ENCODE results near the gene RECQL5.

Gene RECQL5

DNA sequence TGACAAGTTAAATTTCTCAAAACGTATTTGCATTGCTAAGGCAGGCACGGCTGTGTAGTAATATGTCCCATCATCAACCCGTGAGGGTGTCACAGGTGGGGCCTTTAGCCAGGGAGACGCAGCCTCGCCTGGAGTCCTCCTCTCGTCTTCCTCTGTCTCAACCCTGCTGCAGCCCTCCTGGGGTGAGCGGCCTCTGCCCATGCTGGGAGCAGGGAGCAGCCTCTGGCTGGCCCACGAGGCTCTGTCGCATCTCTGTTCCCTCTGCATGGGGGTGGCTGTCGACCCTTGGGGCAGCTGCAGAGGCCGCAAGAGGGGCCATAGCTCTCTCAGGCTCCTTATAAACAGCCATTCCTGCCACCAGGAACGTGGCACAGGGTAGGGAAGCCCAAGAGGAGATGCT, 34.5 kb downstream of the RECQL5 start:
- no peak for DNase-seq

DNA sequence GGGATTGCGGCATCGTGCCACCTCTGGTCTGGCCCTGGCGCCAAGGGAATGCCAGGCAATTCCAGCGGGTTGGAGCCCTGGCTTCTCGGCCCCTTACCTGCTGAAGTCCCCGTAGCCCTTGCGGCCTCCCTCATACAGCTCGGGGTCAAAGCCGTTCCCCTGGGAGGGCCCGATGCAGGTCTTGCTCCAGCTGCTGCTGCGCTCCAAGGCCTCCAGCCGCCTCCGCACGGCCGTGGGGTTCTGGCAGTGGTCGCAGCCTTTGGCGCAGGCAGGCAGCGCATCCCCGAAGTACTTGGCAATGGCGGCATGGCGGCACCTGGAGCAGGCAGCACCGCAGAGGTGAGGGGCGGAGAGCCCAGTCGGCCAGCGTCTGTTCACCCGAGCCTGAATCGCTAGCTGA, 35.6 kb downstream of the RECQL5 start:
- no peak for DNase-seq

DNA sequence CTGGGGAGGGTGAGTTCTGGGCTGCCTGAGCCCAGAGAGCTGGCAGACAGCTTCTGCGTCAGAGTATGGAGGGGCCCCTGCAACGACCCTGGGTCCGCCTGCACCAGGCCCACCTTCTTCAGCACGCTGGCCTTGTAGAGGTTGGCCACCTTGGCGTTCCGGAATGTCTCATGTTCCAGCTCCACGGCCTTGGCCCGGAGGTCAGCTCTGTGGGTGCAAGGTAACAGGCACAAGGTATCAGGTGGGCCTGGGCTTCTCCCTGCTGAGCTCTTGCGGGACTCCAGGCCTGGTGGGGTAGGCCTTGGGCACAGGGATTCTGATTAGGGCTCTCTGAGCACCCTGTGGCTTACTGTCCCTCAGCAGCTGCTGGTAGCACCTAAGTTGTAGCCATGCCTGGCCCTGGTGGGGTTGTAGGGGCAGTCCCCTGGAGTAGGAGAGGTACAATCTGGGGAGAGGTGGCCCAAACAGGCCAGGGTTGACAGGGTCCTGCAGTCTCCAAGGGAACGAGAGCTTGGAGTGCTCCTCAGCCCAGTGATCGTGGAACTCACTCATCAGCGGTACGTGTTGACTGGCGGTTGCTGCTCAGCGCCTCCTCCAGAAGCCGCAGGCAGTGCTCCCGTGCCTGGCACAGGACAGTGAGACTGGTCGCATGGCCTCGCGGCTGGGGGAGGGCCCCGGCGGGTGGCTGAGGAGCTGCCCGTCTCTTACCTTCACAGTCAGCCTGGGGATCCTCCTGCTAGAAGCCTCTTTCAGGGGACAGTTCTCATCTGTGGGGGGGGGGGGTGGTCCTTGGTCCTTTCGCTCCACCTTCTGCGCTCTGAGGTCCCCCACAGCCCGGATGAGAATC, 36.7 kb downstream of the RECQL5 start:
- DNase-seq = no peak

DNA sequence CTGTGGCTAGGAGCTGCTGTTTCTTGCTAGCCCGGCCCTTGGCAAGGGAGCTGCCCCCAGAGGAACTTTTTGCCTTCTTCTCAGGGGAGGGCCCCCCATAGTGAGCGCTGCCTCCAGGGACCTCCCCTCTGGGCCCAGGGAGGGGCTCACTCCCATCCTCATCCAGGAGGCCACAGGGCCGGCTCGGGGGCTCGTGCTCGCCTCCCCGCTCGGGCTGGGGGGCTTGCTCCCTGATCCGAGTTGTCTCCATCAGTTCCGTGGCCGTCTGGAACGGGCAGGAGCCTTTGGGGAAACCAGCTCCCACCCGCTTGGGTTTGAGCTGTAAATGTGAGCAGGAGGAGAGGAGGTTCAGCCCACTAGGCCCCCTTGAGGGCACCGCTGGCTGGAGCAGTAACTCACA, 37.8 kb downstream of the RECQL5 start:
- DNase-seq = no peak

DNA sequence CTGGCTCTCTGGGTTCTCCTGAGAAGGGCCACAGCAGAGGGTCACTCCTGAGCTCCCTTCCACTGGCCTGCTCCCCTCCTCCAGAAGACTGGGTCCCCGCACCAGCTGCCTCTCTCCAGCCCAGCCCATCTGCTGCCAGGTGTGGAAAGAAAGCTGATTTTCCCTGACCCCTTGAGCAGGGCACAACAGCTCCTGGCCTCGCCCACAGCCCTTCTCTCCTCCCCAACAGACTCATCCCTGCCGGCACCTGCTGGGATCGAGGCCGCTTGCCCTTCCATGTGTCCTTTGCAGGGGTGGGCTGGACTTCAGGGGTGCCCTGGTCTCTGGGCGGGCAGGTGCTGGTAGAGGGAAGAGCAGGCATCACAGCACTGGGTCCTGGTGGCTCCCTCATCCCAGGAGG, 38.5 kb downstream of the RECQL5 start:
- DNase-seq = no peak

DNA sequence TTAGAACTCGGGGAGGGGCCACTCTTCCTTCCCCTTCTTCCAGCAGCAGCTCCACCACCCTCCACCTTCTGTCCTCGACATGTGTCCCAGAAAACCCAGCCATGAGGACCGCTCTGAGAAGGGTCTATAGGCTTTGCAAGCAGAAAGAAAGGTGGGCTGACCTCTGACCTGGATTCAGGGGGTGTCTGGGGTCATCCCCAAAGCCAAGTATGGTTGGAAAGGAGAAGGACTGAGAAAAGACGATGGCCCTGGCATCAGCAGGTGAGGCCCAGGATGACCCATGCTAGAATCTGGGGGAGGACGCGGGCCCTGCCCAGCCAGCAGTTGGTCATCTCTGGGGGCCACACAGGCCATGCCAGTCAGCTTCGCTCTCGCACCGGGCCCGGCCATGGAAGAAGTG, 39.9 kb downstream of the RECQL5 start:
- DNase-seq = no peak

DNA sequence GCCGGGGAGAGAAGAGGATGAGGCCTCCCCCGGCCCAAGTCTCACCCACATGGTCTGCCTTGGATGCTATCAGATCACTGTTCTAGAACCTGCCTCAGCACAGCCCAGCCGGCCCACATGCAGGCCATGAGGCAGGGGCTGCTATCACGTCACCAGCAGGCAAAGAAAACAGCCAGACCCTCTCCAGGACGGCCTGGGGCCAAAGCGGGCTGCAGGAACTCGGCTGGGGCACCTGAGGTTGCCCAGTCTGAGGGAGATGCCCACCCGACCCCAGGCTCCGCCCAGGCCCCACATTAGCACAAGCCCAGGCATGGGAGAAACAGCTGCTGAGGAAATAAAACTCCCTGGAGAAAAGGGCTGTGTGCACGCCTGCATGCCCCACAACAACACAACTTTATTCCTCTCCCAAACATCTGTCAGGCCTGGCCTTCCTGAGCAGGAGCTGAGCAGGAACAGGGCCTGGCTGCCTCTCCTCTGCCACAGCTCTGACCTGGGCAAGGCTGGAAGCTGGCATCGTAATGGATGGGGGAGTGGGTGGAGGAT, 40.4 kb downstream of the RECQL5 start:
- no peak for DNase-seq

DNA sequence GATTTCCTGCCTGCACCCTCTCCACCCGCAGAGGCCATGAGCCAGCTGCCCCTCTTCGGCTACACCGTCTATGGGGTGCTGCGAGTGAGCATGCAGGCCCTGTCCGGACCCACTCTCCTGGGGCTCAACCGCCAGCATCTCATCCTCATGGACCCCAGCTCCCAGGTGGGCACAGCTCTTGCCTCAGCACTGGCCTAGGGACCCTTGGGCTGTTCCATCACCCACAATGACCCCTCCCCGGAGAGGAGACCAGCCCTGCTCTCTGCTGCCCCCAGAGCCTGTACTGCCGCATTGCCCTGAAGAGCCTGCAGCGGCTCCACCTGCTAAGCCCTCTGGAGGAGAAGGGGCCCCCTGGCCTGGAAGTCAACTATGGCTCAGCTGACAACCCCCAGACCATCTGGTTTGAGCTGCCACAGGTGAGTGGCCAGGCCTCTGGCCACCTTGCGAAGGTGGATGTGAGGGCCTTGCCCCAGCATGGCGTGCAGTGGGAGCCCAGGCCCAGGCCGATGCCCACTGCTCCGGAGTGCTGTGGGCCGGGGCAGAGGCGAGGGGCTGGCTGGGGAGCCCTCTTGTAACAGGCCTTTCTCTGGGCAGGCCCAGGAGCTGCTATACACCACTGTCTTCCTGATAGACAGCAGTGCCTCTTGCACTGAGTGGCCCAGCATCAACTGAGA, 41.0 kb downstream of the RECQL5 start:
- DNase-seq = no peak

DNA sequence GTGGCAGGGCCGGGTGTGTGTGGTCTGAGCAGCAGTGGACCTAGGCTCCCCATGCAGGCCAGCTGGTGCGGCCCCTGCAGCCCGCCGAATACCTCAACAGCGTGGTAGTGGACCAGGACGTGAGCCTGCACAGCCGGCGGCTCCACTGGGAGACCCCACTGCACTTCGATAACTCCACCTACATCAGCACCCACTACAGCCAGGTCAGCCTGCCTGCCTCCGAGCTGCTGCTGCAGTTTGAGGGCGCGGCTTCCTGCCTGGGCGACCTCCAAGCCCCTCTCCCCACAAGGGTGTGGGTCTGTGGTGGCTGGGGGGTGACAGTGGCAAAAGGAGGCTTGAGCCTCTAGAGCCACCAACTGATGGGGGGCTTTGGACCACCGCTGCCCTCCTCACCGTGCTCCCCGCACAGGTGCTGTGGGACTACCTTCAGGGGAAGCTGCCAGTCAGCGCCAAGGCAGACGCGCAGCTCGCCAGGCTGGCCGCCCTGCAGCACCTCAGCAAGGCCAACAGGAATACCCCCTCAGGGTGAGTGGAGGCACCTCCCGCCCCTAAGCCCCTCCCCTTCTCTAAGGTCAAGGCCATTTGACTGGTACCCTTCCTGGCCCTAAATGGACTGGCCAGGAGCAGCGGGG, 42.1 kb downstream of the RECQL5 start:
- DNase-seq = no peak

DNA sequence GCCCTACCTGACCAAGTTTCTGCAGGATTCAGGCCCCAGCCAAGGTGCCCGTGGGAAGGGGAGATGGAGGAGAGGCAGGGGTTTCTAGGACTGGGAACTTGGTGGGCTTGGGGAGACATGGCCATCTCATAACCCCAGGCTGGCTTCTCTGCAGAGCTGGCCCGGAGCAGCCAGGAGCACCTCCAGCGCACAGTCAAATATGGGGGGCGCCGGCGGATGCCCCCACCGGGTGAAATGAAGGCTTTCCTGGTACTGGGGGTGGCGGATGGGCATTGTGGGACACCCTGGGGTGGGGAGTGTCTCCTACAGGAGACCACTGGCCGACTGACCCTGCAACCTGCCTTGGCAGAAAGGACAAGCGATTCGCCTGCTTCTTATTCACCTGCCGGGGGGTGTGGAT, 42.9 kb downstream of the RECQL5 start:
- DNase-seq = no peak

DNA sequence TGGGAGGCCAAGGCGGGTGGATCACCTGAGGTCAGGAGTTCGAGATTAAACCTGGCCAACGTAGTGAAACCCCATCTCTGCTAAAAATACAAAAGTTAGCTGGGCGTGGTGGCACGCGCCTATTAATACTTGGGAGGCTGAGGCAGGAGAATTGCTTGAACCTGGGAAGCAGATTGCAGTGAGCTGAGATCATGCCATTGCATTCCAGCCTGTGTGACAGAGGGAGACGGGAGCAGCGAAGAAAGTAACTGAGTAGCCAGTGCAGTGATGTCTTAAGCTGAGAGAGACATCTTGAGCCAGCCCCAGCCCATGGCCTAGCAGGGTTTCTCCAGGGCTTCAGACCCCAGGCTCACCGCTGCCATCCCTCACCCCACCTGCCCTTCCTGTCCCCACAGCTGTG, 43.6 kb downstream of the RECQL5 start:
- no peak for DNase-seq

DNA sequence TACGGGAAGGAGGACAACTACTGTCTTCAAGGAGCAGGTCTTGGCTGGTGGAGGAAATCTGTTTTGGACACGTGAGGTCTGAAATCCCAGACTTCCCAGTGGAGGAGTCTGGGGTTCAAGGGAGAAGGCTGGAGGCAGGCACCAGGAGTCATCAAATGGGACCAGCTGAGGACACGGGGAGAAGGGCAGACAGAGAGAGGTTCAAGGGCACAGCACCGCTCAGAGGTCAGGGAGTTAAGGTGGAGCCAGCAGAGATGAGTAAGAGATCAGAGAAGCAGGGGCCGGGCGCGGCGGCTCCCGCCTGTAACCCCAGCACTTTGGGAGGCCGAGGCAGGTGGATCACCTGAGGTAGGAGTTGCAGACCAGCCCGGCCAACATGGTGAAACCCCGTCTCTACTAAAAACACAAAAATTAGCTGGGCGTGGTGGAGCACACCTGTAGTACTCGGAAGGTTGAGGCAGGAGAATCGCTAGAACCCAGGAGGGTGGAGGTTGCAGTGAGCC, 44.1 kb downstream of the RECQL5 start:
- no peak for DNase-seq

DNA sequence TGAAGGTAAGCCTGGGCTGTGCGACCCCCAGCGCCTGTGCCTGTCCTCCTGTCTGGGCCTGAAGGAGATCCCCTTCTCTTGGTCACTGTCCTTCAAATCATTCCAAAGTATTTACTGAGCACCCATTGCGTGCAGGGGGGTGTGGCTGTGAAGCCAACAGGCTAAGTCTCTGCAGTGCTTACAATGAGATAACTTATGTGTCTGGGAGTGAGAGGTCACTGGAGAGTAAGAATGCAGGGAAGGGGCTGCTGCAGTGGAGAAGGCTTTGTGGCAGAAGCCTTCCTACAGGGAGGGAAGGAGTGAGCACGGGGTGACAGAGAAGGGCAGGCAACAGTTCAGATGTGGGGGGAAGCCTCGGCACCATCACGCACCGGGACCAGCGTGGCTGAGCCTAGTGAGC, 44.9 kb downstream of the RECQL5 start:
- no peak for DNase-seq

DNA sequence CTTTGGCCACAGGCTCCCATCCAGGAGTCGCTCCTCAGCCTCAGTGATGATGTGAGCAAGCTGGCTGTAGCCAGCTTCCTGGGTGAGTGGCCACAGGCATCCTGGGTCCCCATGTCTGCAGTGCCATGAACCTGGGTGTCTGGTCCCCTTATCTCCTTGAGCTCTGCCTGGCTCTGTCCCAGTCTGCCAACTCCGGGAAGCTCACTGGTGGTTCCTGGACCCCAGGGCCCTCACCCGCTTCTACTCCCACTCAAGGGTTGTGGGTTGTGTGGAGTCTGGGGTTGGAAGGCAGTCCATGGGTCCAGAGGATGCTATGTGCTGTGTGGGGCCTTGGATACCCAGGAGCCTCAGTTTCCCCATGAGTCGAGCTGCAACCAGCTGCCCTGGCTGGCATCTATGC, 45.5 kb downstream of the RECQL5 start:
- no peak for DNase-seq

DNA sequence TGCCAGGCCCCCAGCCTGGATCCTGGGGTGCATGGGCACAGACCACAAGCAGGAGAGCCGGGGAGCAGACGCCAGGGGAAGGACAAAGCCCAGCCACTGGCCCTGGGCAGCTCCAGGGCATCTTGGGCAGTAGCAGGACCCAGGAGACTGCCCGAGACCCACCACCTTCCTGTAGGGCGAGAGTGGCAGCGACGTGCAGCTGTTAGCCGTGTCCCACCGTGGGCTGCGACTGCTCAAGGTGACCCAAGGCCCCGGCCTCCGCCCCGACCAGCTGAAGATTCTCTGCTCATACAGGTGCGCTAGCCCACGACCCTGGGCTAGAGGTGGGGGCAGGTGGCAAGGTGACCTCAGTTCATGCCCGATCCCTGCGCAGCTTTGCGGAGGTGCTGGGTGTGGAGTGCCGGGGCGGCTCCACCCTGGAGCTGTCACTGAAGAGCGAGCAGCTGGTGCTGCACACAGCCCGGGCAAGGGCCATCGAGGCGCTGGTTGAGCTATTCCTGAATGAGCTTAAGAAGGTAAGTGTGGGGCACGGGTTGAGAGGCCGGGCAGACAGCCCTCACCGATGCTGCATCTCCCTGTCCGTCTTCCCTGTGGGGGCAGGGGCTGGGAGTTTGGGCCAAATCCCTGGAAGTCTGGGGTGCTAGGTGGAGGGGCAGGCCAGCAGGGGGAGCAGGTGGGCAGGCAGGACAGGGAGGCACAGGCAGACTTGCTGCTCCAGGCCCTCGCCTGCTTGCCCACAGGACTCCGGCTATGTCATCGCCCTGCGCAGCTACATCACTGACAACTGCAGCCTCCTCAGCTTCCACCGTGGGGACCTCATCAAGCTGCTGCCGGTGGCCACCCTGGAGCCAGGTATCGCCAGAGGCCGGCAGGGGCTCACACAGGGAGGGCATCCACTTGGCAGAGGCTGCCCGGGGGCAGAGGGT, 47.2 kb downstream of the RECQL5 start:
- DNase-seq = peak; percentile 16

DNA sequence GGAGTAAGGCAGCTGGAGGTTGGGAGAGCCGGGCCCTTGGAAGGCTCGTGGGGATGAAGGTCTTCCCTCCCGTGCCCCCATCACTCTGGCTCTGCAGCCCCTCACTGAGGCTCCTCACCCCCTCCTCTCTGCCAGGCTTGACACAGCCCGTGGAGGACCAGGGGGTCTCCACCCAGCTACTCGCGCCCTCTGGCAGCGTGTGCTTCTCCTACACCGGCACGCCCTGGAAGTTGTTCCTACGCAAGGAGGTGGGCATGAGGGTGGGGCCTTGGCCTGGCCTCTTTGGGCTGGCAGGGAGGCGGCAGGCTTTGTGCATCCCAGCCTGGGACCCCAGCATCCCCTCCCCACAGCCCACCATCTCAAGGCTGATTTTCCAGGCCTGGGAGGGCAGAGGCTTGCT, 49.3 kb downstream of the RECQL5 start:
- DNase-seq = no peak

DNA sequence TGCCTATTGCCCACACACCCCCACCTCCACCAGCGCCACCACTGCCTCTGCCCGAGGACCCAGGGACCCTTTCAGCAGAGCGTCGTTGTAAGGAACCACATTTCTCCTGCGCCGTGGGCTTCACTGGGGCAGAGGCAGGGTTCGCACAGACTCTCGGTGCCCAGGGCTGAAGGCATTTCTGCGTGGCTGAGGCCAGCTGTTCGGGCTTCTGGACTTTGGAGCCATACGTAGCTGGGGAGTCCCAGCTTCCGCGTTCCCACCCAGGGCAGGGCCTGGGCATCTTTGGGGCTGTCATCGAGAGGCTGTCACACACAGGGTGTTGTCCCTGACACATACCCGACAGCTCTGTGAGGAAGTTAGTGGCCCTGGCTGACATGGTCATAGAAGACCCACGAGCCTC, 49.7 kb downstream of the RECQL5 start:
- no peak for DNase-seq

DNA sequence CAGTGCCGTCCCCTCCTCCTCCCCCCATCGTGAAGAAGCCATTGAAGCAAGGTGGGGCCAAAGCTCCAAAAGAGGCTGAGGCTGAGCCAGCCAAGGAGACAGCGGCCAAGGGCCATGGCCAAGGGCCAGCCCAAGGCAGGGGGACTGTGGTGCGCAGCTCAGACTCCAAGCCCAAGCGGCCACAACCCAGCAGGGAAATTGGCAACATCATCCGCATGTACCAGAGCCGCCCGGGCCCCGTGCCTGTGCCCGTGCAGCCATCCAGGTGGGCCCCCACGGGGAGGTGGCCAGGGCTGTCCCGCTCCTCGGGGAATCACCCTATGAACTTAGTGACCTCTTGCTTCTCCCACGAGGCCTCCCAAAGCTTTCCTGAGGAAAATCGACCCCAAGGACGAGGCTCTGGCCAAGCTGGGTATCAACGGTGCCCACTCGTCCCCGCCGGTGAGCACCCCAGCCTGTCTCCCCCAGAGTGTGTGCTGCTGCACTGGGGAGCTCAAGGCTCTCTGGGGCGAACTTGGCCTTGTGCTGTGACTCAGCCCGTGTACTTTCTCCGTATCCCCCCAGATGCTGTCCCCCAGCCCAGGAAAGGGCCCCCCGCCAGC, 50.3 kb downstream of the RECQL5 start:
- DNase-seq = no peak

DNA sequence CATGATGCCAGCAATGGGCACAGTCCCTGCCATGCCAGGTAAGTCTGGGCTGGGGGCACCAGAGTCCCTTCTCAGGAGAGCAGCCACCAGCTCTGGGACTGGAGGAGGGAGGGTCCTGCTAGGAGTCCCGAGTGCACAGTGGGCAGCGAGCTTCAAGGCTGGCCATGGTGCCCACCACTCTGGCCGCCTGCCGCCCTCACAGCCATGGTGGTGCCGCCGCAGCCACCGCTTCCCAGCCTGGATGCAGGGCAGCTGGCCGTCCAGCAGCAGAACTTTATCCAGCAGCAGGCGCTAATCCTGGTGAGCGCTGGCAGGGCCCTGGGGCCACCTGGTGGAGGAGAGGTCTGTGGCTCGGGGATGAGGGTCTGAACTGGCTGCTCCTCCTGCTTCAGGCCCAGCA, 51.7 kb downstream of the RECQL5 start:
- DNase-seq = no peak

DNA sequence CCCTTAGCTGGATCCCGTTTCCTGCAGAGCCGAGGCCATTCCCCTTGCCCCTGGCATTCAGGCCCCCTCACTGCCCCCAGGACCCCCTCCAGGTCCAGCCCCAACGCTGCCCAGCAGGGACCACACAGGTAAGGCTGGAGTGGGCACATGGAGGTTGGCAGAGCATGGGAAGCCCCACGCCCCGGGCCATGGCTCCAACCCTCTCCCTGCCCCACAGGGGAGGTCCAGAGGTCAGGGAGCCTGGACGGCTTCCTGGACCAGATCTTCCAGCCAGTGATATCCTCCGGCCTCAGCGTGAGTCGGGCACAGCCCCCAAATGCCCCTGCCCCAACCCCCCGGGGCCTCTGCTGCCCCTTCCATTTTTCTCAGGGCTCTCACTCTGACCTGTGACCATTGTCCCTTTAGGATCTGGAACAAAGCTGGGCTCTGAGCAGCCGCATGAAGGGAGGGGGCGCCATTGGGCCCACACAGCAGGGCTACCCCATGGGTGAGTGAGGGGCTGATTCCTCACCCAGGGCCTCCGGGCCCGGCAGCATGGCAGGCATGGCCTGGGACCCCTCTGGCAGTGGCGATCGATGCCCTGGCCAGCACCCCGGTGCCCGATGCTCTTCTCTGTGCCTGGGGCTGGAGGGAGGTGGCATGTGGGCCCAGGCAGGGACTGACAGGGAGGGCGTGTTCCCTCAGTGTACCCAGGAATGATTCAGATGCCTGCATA, 52.2 kb downstream of the RECQL5 start:
- DNase-seq = no peak

DNA sequence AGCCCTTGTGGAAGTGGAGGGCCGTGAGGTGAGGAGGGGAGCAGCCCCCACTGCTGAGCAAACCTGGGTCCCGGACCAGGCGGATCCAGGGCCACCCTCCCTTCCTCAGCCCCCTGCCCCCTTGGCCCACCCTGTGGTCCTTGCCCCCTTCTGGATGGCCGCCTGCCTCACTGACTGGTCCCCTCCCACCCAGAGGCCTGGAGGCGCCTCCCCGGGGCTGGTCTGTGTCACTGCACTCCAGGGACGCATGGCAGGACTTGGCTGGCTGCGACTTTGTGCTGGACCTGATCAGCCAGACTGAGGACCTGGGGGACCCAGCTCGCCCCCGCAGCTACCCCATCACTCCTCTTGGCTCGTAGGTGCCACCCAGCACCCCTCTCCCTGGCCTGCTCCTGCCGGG, 52.9 kb downstream of the RECQL5 start:
- DNase-seq = no peak
